NCI-H1436 treated with DMSO at 0.1 percent for 48 hours (cell line): Measurements from ENCODE around the gene TRMT2A.

Experiments
- DNase-seq: peaks from one replicate; lab custom pipeline; 2025; lab: John Stamatoyannopoulos, UW

Gene TRMT2A

DNA sequence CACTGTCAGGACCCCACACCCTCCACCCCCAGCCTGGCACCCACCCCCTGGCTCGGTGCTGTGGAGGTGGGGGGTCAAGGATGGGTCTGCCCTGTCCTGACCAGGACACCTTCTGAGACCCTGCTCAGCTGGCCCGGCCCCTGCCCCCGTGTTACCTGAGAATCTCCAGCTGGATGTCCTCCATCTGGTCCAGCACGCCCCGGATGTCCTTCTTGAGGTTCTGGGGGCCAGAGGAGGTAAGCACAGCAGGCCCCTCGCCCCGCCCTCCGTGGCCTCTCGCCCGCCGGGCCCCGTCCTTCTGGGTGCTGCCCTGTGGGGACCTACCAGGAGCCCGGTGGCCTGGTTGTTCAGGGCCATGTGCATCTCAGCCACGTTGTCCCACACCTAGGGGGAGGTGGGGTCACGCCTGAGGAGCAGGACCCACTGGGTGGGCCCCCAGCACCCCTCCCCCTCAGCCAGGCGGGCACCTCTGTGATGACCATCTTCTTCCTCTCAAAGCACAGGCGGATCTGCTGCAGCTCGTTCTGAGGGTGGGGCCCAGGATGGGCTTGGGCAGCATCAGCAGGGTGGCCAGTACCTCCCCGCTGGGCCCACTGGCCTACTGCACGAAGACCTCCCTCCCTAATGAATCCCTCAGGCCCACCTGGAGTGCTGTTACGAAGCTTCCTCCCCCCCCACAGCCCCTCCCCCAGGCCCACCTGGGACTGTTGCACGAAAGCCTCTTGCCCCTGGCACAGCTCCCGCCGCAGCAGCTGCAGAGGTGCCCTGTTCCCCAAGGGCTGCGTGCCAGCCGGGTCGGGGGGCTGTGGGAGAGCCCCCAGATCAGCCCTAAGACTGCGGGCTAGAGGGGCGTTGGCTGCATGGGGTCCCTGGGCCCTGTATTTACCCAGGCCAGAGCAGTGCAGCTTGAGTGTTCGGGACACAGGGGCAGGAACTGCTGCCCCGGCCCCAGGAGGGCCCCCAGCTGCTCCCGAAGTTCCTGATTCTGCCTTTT is 32.5 kb upstream of the TRMT2A start:
- DNase-seq = no peak

DNA sequence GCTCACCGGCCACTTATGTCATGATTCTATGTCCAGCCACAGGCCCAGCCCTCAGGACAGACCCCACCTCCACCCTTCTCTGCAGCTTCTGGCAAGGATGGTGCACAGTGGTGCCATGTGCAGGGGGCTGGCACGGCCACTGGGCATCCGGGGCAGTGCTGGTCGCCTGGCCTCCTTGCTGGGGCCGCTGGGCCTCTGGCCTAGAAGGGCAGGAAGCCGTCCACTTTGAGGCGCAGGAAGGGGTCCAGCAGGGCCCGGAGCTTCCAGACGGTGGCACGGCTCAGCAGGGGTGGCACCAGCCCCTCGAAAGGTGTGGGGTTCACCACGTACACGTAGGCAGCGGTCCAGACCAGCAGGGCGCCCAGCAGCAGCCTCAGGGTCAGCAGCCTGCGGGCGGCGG is 31.4 kb upstream of the TRMT2A start:
- DNase-seq = no peak

DNA sequence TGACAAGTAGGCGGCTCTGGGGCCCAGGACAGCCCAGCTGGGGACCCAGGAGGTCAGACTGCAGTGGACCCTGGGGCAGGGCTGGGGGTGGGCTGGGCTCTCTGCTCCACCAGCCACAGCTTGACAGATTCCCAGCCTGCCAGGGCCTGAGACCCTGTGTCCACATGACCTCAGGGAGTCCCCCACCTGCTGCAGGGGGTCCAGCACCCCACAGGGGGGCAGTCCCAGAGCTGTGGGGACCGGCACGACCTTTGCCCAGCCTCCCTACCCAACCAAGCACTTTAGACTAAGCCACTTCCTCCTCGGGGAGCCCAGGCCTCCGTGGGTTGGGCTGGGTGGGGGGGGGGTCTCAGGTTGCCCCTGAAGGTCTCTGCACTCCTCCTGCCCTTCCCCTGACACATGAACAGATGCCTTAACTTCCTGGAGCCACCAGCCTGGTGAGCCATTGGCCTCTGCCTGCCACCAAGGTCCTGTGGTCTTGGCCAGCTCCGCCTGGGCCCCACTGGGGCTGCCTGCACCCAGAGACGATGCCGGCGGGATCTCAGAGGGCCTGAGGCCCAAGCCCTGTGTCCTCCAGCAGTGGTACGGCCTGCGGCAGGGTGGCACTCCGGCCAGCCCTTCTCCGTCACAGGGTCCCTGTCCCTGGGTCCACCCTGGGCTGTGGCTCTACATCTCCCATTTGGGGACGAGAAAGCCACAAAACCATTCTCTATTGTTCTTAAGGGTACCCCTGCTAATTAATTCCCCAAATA is 30.4 kb upstream of the TRMT2A start:
- DNase-seq = no peak

DNA sequence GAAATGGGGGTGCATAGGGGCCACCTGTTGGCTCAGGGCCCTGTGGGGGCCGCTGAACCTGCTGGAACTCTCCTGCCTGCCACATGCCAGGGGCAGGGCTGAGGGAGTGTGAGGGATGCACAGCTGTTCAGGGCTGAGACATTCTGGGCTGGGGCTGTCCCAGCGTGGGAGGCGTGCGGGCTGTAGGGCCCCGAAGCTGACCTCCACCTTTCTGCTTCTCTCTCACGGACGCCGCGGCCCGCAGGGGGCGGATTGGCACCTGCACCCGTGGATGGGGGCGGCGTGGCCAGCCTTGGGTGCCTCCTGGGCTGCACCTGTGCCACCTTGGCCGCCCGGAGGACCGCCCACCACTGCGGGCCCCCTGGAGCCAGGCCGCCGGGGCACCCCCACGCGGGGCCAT is 29.8 kb upstream of the TRMT2A start:
- DNase-seq = no peak

DNA sequence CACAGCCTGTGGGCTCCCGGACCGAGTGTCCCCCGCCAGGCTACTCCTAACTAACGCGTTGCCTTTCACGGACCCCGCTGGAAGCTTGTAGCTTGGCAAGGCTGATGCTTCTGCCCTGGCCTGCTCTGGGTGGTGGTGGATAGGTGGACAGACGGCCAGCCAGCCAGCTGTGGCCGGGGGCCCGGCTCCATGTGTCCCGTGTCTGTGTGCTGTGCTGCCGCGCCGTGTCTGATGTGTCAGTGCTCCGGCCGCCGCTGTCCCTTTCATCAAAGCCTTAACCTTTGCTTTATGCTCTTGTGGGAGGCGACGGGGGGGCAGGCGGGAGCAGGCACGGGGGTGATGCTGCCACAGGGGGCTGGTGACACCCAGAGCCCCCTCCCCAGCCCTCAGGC is 28.8 kb upstream of the TRMT2A start:
- no peak for DNase-seq

DNA sequence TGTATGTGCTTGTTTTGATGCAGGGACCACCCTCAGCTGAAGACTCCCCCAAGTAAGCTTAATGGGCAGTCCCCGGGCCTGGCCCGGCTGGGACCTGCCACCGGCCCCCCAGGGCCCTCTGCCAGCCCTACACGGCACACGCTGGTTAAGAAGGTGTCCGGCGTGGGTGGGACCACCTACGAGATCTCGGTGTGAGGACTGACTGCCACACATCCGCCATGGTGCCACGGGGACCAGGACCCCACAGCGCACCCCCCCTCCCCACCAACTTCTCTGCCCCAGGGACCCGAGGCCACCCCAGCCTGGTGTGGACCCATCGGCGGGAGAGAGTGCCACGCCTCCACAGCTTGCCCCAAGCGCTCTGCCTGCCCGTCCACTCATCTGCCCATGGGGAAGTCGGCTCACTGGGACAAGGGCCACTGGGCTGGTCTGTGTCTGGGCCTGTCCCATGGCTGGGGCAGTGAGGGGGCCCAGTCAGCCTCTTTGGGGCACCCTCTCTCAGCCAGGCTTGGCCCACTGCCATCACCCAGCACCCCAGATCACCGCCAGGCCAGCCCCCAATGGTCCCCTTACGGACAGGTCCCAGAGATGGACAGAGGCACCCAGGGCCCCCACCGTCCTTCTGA is 28.3 kb upstream of the TRMT2A start:
- no peak for DNase-seq

DNA sequence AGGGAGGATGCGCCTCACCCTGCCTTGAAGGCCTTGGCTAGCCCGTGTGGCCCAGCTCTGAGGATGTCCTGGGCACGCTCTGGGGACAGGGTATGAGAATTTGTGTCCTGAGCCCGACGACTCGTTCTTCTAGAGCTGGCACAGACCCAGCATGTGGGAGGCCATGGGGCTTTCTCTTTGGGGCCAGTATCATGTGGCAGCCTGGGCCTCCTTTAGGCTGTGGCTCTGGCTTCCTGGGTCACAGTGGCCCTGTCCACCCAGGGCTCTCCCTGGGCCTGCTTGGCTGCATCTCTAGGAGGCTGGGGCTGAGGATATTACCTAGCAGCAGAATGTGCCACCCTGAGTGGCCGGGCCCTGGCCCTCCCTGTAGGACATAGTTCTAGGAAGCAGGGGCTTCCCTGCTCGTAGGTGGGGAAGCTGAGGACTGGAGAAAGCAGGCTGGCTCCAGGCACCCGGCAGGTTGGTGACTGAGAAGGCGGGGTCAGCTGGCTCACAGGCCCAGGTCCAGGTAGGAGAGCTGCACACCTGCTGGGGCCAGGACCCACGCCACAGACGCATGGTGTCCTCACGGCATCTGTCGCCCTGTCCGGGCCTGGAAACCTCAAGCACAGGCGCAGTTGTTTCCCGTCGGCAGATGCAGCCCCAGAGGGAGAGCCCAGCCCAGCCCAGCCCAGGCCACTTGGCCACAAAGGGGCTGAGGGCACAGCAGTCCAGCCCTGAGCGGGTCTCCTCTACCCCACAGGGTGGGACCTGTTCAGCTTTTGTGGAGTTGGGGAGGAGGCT is 27.0 kb upstream of the TRMT2A start:
- no peak for DNase-seq

DNA sequence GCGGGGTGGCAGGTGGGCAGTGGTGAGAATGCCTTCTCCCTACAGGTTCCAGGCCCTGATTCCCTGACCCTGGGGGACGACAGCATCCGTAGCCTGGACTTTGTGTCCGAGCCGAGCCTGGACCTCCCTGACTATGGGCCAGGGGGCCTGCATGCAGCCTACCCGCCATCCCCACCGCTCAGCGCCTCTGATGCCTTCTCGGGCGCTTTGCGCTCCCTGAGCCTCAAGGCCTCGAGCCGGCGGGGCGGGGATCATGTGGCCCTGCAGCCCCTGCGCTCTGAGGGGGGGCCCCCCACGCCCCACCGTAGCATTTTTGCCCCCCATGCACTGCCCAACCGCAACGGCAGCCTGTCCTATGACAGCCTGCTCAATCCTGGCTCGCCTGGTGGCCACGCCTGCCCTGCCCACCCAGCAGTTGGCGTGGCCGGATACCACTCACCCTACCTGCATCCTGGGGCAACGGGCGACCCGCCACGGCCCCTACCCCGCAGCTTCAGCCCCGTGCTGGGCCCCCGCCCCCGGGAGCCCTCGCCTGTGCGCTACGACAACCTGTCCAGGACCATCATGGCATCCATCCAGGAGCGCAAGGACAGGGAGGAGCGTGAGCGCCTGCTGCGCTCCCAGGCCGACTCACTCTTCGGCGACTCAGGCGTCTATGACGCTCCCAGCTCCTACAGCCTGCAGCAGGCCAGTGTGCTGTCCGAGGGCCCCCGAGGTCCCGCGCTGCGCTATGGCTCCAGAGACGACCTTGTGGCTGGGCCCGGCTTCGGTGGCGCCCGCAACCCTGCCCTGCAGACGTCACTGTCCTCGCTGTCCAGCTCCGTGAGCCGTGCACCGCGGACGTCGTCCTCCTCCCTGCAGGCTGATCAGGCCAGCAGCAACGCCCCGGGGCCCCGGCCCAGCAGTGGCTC is 25.9 kb upstream of the TRMT2A start:
- DNase-seq = no peak

DNA sequence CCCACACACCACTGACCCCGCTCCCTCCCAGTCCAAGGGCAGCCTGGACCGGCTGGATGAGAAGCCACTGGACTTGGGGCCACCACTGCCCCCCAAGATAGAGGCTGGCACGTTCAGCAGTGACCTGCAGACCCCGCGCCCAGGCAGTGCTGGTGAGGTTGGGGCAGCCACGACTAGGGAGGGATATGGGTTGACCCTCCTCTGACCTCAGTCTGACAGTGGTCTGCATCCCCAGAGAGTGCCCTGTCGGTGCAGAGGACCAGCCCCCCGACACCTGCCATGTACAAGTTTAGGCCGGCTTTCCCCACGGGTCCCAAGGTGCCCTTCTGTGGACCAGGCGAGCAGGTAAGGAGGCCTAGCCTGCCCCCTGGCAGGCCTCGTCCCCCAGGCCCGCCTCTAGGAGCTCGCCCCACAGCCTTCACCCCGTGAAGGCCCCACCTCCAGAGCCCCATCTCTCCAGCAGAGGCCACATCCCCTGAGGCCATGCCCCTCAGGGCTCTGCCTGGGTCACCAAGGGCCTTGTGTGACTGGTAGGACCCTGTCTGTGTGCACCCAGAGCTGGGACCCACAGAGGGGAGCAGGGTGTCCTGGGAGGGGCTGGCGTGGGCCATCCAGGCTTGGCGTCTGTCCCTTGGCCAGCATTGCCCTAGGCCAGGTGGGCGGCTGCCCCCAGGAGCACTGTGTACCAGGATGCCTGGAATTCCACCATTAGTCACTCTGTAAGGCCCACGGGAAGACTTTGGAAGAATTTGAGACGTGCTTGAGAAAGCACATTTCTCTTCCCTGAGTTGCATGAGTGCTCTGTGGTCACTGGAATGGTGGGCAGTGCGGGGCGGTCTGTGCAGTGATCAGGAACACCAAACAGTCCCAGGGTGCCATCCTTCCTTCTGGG is 24.4 kb upstream of the TRMT2A start:
- DNase-seq = no peak

DNA sequence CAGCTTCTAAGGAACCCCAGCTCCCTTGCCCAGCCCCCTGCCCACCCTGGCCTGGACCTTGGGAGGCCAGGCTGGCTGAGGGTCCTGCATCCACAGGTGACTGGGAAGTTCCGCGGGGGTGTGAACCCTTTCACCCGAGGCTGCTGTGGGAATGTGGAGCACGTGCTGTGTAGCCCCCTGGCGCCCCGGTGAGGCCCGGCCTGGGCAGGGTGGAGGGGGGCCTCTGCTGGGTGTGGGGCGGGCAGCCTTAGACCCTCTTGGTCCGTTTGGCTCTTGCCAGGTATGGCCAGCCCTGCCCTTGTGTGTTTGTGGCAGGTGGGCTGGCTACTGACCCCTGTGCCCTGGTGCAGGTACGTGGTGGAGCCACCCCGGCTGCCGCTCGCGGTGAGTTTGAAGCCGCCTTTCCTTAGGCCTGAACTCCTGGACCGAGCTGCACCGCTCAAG is 23.5 kb upstream of the TRMT2A start:
- no peak for DNase-seq

DNA sequence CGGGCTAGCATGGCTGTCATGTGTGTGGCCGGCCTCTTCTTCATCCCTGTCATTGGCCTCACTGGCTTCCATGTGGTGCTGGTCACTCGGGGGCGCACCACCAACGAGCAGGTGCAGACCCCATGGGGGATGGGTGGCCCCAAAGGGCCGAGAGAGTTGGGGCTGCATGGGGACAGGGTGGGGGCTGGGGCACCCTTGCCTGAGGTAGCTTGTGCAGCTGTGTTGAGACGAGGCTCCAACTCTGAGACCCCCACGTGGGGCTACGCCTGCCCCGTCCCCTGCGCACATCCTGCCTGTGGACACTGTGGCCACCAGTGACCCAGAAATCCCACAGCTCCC is 23.1 kb upstream of the TRMT2A start:
- DNase-seq = no peak

DNA sequence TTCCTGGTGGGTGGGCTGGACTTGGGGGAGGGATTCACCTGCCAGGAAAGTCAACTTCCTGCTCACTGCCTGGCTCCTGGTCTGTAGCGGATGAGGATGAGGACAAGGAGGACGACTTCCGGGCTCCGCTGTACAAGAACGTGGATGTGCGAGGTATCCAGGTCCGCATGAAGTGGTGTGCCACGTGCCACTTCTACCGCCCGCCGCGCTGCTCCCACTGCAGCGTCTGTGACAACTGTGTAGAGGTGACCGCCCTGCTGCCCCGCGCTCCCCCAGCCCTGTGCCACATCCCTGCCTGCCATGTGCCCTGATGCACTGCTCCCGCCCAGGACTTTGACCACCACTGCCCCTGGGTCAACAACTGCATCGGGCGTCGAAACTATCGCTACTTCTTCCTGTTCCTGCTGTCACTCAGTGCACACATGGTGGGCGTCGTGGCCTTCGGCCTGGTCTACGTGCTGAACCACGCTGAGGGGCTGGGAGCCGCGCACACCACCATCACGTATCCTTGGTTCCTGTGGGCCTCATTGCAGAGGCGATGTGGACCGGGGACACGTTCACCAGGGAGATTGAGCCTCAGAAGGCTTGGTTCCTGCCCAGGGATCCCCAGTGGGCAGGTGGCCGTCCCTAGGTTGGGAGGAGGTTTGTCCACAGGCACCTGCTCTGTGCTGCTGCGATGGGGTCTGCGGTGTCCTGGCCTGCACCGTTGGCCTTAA is 22.5 kb upstream of the TRMT2A start:
- DNase-seq = no peak

DNA sequence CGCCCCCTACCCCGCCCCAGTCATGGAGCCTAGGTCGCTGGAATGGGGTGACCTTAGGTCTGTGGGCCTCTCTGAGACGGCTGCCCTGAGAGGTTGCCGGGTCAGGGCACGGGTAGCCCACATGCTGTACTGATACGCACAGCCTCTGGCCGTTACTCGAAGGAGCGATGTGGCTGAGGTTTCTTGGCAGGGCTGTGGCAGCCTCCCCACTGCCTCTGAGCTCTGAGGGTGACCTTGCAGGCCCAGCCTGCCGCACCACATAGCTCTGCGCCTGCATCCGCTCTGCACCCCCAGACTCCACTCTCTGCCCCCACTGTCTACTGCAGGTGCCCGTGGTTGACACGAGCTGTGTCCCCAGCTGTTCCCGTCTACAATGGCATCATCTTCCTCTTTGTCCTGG is 21.8 kb upstream of the TRMT2A start:
- DNase-seq = no peak

DNA sequence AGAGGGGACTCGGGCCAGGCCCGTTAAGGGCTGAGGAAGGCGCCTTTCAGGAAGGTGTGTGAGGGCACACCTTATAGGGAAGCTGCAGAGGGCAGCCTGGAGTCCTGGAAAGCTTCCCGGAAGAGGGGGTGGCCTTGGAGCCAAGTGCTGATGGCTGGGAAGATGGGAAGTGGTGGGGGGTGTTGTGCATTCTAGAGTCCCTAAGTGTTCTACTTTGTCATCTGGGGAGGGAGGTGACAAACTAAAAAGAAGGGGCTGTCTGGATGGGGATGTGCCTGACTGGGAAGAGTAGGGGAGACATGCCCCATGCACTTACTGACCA is 21.4 kb upstream of the TRMT2A start:
- DNase-seq = no peak

DNA sequence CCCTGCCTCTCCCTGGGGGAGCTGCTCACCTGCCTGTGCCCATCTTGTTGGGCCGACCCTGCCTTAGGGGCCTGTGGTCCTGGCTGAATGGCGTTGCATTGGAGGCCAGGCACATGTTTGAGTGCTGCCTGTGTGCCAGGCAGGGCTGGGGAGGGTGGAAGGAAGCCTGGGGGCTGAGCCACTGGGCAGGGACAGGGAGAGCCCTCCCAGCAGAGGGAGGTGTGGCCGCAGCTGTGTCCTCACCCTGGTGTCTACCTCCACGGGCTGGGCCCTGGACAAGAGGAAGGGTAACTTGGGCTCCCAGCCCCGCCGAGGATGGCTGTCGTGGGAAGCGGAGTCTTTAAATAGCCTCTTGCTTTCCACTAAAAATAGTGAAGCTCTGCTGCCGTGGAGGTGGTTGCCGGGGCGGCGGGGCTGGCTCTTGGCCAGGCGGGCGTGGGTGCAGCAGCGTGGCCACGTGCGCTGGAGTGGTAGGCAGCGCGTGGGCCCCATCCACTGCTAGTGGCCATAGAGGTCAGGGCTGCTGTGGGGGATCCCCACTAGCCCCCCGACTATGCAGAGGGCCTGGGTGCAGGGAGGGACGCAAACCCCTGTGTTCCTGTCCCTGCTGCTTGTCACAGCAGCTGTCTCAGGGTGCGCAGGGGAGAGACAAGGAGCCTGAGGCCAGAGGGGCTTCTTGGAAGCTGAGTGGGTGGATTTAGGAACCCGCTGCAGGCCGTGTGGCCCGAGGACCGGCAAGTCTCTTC is 20.8 kb upstream of the TRMT2A start:
- no peak for DNase-seq

DNA sequence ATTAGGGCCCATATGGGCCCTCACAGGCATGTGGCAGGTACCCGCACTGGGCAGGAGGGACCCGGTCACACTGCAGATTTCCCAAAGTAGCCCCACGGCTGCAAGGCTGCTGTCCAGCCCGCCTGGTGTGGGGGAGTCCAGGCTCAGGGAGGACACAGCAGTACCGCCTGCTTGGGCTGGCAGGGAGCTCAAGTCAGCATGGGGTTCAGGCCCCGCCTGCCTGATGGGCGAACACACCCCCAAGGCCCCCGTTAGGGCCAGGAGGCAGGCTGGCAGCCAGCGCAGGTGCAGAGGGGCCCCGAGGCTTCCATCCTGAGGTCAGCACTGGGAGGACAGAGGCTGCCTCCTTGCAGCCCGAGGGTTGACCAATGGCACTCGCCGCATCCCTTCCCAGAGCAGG is 20.1 kb upstream of the TRMT2A start:
- no peak for DNase-seq

DNA sequence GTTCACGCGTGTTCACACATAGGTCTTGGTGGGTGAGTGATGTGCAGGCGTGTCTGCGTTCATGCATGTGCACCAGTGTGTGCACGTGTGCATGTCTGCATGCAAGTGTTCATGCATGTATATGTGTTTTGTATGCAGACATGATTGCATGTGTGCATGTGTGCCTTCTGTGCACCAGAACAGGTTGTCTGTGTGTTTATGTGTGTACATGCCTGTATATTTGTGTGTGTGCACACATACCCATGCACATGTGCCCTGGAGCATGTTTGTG is 19.5 kb upstream of the TRMT2A start:
- no peak for DNase-seq

DNA sequence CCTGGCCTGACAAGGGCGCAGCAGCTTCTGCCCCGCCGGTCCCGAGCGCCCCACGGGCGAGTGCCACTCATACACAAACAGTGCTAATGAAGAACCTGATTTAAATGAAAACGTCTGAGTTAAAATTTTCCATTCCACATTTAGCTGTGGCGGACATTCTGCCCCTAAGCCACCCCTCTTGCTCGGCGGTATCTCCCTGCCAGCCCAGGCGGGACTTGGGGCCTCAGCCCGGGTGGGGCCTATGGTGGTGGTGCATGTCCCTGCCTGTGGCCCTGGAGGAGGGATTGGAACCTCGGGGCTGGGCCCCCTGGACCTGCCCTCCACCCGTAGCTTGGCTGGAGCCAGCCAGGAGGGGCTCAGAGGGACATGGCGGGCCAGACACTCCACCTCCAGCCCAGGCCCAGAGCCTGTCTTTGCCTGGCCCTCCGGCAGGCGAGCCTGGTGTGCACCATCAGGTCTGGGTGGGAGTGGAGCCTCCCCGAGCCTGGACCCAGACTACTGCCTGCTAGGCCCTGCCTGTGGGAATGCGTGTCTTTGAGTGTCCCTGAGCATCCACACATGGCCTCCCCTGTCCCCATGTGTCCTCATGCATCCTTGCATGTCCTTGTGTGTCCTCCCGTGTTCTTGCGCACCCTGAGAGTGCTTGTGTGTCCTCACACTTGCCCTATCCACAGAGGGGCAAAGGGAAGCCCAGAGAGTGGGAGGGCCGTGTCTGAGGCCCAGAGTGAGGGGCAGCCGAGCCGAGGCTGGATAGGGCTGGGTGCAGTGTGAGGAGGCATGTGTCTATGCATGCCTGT is 19.0 kb upstream of the TRMT2A start:
- no peak for DNase-seq
